Upper lobe of right lung (tissue), 1 donor: ENCODE results near the gene ACACB. TPM values are rescaled to one million over a fixed set of nuclear protein-coding genes. Genes with fewer than 3 reads are reported as not detected.

ENCODE experiments used
- ATAC-seq: fragments of 200-7000 bp; cut with Tn5 transposase; one replicate; pipeline ENCODE4 v1.9.1; 2020; ENCODE audit warnings: mild to moderate bottlenecking, moderate library complexity
- DNase-seq: peaks from one replicate; pipeline ENCODE4 v3.0.0-alpha.2; 2020
- H3K27ac ChIP-seq: fragments of 200-600 bp; one replicate; pipeline ENCODE4 v1.8.0; 2022
- H3K27me3 ChIP-seq: fragments of 200-600 bp; one replicate; pipeline ENCODE4 v1.8.0; 2022; ENCODE audit warnings: mild to moderate bottlenecking
- H3K36me3 ChIP-seq: fragments of 200-600 bp; one replicate; pipeline ENCODE4 v1.8.0; 2022
- H3K4me1 ChIP-seq: fragments of 200-600 bp; one replicate; pipeline ENCODE4 v1.8.0; 2022
- H3K4me3 ChIP-seq: fragments of 200-600 bp; one replicate; pipeline ENCODE4 v1.8.0; 2022; ENCODE audit warnings: mild to moderate bottlenecking
- H3K9me3 ChIP-seq: fragments of 200-600 bp; one replicate; pipeline ENCODE4 v1.8.0; 2022
- intact Hi-C: fragments of 100-400 bp; cut with DNase I; formaldehyde crosslinking; loops from one replicate; pipeline ENCODE4 v1.11.0; 2022
- total RNA-seq: library from RNA; stranded (reverse); fragmentation: NEBNext Ultra II Directional; extraction: Animal tissue kit (Norgen Biotek cat#: 25700); gene quantifications from one replicate; pipeline ENCODE4 v1.2.1, GENCODE V29; 2021
- TF ChIP-seq, protein P1 (sequence below): fragments of 200-600 bp; IDR thresholded peaks from one replicate; pipeline ENCODE4 v1.8.0; 2022; ENCODE audit warnings: antibody characterized with exemption
- donor health status: DM: no; HTN: yes; CAD: no; lungs with severe emphysema.

Gene ACACB
- total RNA-seq, 1 donor from 2014 or later = 35.2 TPM

DNA sequence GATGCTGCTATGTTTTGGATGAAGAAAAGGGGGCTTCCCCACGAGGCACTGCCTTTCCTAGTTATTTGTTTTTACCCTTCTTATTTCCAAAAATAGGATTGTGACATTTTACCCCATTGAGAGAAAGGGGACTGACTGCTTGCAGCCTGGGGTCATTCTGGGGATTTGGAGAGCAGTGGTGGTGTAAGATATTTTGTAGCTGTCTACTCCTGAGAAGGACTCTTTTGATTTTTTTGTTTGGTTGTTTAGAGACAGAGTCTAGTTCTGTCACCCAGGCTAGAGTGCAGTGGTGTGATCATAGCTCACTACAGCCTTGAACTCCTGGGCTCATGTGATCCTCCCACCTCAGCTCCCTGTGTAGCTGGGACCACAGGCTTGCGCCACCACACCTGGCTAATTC lies 113.8 kb downstream of the ACACB start:
- Histone ChIP-seq H3K27ac (no peak overlapping the region), H3K4me3 (no peak overlapping the region), H3K36me3 (peaks cover 84% of the 10 kb centered on the region), H3K27me3 (no peaks in the 10 kb centered on the region), H3K9me3 (no peaks in the 10 kb centered on the region), H3K4me1 (no peaks in the 10 kb centered on the region)
- no peak for ATAC-seq
- DNase-seq = no peak
- intact Hi-C loops = no loop called here
- TF ChIP-seq, protein P1, sequence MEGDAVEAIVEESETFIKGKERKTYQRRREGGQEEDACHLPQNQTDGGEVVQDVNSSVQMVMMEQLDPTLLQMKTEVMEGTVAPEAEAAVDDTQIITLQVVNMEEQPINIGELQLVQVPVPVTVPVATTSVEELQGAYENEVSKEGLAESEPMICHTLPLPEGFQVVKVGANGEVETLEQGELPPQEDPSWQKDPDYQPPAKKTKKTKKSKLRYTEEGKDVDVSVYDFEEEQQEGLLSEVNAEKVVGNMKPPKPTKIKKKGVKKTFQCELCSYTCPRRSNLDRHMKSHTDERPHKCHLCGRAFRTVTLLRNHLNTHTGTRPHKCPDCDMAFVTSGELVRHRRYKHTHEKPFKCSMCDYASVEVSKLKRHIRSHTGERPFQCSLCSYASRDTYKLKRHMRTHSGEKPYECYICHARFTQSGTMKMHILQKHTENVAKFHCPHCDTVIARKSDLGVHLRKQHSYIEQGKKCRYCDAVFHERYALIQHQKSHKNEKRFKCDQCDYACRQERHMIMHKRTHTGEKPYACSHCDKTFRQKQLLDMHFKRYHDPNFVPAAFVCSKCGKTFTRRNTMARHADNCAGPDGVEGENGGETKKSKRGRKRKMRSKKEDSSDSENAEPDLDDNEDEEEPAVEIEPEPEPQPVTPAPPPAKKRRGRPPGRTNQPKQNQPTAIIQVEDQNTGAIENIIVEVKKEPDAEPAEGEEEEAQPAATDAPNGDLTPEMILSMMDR = no peak

- no peak overlapping the region for H3K4me3 ChIP-seq
- DNase-seq = no peak
- no peaks in the 10 kb centered on the region for H3K4me1 ChIP-seq
- no peak for ATAC-seq
- TF ChIP-seq, protein P1 = no peak
- H3K27ac ChIP-seq = no peak overlapping the region
- no peaks in the 10 kb centered on the region for H3K27me3 ChIP-seq
- no peaks in the 10 kb centered on the region for H3K9me3 ChIP-seq
- intact Hi-C loops = no loop called here
- H3K36me3 ChIP-seq = peaks cover 94% of the 10 kb centered on the region
Observed at GRCh38 chr12:109232731-109233130, 116.3 kb downstream of the ACACB start.

DNA sequence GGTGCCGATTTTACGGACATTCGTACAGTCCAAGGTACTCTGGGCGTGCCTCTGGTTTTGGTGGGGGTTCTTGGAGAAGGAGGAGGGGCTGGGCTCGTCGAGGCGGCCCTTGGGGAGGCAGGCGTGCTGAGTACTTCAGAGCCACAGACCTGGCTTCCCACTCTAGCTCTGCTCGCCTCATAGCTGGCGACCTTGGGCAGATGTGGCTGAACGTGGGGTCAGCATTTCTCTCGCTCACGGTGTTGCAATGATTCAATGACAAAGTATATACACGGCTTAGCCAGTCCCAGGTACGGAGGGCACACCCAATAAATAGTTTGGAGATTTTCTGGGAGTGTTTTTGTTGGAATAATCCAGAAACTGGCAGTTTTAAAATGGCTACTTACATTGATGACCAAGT lies 117.6 kb downstream of the ACACB start:
- intact Hi-C loops = no loop called here
- no peak overlapping the region for H3K4me3 ChIP-seq
- no peak overlapping the region for H3K27ac ChIP-seq
- no peaks in the 10 kb centered on the region for H3K4me1 ChIP-seq
- H3K36me3 ChIP-seq = peaks cover 89% of the 10 kb centered on the region
- H3K27me3 ChIP-seq = no peaks in the 10 kb centered on the region
- ATAC-seq = no peak
- TF ChIP-seq, protein P1 = no peak
- no peaks in the 10 kb centered on the region for H3K9me3 ChIP-seq
- DNase-seq = no peak

- ATAC-seq (no peak), DNase-seq (no peak)
- no peak overlapping the region for H3K27ac ChIP-seq
- peaks cover 87% of the 10 kb centered on the region for H3K36me3 ChIP-seq
- H3K27me3 ChIP-seq = no peaks in the 10 kb centered on the region
- no peak overlapping the region for H3K4me3 ChIP-seq
- no peaks in the 10 kb centered on the region for H3K4me1 ChIP-seq
- TF ChIP-seq, protein P1 = no peak
- intact Hi-C loops = no loop called here
- no peaks in the 10 kb centered on the region for H3K9me3 ChIP-seq
Observed at GRCh38 chr12:109236257-109236656, 119.9 kb downstream of the ACACB start.

GRCh38 chr12:109239179-109239578 lies 122.8 kb downstream of the ACACB start:
- DNase-seq = no peak
- H3K4me1 ChIP-seq = no peaks in the 10 kb centered on the region
- TF ChIP-seq, protein P1 = no peak
- no peak overlapping the region for H3K4me3 ChIP-seq
- no peak overlapping the region for H3K27ac ChIP-seq
- ATAC-seq = no peak
- no peaks in the 10 kb centered on the region for H3K27me3 ChIP-seq
- H3K36me3 ChIP-seq = peaks cover 91% of the 10 kb centered on the region
- no peaks in the 10 kb centered on the region for H3K9me3 ChIP-seq
- intact Hi-C loops = no loop called here

- peaks cover 91% of the 10 kb centered on the region for H3K36me3 ChIP-seq
Observed at GRCh38 chr12:109239691-109240090, 123.3 kb downstream of the ACACB start.

More at GRCh38 chr12:109239691-109240090, 123.3 kb downstream of the ACACB start:
- intact Hi-C loops = no loop called here
- Histone ChIP-seq H3K27me3 (no peaks in the 10 kb centered on the region), H3K9me3 (no peaks in the 10 kb centered on the region), H3K27ac (no peak overlapping the region), H3K4me3 (no peak overlapping the region), H3K4me1 (no peaks in the 10 kb centered on the region)
- no peak for DNase-seq
- TF ChIP-seq, protein P1 = no peak
- ATAC-seq = no peak
